Activated CD4-positive, alpha-beta T cell treated with anti-CD3 and anti-CD28 coated beads for 1 hour (primary cell): ENCODE data around the gene ADNP.

Source experiments
- DNase-seq: peaks from one replicate; pipeline ENCODE4 v3.0.0-alpha.2; 2020

The ADNP gene

GRCh38 chr20:50870561-50871161 is 60.6 kb downstream of the ADNP start:
- DNase-seq: no peak

DNA sequence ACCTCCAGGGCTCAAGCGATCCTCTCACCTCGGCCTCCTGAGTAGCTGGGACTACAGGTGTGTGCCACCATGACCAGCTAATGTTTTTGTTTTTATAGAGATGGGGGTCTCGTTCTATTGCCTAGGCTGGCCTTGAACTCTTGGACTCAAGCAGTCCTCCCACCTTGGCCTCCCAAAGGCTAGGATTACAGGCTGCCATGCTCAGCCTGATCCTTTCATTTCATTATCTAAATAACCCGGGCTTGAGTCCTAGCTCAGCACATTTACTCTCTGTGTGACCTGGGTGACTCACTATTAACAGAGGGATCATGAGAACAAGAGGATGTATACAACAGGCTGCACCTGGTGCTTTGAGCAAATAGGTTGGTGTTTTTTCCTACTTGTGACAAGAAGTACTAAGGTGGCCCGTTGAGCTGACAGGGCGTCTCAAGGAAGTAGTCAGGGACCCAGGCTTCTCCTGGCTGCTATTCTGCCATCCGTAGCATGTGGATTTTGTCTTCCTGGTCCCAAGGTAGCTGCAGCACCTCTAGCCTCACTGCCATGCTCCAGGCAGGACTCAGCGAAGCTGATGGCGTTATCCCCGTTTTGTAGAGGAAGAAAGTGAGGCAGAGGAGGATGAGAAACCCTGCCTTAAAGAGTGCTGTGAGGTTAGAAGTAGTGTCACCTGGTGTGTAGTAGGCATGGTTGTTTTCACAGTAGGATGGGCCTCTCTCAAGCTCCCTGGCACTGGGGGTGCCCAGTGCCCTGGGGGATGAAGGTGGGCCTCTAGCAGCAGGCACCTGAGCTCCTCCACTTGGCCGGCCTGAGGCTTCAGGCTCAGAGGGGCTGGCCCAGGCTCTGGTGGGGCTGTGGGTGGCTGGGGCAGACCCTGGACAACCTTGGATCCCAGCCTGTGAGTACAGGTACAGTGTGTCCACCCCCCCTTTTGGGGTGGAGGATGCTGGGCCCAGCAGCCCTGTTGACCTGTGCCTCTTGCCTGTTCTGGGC is 62.4 kb downstream of the ADNP start:
- no peak for DNase-seq

- DNase-seq: no peak
Observed at GRCh38 chr20:50867805-50868204, 63.4 kb downstream of the ADNP start.

DNA sequence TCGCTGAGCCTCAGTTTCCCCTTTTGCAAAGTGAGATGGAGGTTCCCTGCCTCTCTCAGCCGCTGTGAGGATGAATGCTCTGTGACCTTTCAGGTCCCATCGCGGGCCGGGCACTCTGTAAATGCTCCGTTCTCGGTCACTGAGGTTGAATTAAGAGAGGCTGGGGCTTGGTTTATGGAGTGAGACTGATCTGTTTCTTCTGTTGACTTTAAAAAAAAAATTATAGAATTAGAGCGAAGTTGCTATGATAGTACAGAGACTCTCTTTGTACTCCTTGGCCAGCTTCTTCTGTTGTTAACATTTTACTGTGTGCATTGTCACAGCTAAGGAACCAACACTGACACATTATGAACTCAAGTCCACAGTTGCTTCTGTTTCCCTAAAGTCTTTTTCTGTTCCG is 64.4 kb downstream of the ADNP start:
- DNase-seq: no peak

- DNase-seq: no peak
Observed at GRCh38 chr20:50866036-50866685, 65.1 kb downstream of the ADNP start.

DNA sequence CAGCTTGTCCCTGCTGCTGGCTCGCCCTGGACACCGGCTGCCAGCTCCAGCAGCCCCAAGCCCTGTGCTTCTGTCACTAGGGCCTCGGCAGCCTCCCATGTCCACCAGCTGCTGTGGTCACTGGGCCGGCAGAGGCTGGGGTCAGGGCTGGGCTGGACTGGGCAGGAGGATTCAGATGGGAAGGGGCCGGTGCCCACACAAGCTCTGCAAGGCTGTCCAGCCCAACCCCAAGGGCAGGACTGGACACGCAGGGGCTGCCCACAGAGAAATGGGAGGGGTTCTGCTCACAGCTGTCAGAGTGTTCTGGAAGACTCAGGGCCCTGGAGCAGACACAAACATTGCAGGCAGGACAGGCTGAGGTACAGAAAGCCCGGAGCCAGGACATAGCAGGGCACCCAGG is 65.6 kb downstream of the ADNP start:
- DNase-seq: no peak

DNA sequence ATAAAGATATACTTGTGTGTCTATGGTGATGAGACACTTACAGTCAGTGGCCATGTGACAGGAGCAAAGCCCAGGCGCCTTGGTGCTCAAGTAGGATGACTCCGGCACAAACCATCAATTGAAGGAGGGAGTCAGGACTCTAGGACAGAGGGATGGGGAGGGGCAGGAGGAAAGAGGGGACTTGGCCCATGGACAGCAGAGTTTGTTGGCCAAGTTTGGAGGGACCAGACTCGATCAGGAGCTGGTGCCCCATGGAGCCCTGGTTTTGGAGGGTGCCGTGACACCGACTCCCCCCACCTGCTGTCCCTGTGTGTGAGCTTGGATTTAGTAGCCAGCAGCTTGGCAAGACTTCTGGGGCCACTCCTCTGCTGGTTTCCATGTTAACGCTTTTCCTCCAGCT is 66.1 kb downstream of the ADNP start:
- no peak for DNase-seq

GRCh38 chr20:50862546-50862945 is 68.7 kb downstream of the ADNP start:
- no peak for DNase-seq

- DNase-seq: no peak
Observed at GRCh38 chr20:50861012-50861411, 70.2 kb downstream of the ADNP start.

GRCh38 chr20:50859161-50859560 is 72.1 kb downstream of the ADNP start:
- no peak for DNase-seq

DNA sequence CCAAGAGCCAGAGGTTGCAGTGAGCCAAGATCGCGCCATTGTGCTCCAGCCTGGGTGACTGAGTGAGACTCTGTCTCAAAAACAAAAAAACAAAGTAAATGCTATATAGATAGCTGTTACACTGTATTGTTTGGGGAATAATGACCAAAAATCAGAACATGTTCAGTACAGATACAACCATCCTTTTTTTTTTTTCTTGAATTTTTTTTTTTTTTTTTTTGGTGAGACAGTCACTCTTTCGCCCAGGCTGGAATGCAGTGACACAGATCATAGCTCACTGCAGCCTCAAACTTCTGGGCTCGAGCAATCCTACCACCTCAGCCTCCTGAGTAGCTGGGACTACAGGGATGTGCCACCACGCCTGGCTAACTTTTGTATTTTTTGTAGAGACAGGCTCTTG is 72.7 kb downstream of the ADNP start:
- no peak for DNase-seq

GRCh38 chr20:50857348-50857747 is 73.9 kb downstream of the ADNP start:
- no peak for DNase-seq

- DNase-seq: no peak
Observed at GRCh38 chr20:50856475-50857041, 74.7 kb downstream of the ADNP start.

DNA sequence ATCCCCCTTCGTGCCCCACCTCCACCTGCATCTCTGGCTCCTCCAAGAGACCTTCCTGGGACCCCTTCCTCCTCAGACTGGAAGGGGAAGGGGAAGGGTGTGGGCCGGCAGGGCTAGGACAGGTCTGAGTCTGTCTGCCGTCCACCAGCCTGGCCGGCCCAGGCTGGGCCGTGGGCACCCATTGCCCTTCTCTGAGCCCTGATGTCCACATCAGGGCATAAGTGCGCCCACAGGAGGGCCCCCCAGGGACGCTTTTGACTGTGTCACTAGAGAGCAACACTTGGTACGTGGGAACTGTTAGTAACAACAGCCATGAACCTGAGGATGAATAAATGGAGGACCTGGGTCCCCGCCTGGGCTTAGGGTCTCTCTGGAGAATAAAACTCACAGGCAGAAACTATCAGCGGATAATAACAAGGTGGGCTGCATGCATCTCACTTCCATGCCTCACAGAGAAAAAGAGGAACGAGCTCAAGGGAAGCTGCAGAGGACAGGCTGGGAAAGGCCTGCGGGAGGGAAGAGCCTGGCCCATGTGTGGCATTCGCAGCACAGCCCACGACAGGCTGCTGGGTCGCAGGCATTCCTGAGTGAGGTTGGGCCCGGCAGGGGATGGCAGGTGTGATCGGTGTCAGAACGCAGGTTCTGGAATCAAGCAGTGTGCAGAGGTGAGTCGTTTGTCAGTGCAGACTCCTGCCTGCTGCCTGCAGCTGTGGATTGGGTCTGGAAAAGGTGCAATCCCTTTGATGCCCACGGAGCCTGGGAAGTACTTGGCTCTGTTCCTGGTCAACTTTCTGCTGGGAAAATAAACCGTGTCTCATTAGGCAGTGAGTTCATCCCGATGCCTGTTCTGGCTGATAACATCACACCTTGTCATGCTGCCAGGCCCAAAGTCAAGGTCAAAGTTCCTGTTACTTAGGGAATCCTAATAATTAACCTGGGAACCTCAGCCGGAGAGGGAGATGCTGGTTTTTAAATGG is 75.5 kb downstream of the ADNP start:
- DNase-seq: no peak

- no peak for DNase-seq
Observed at GRCh38 chr20:50854506-50855249, 76.6 kb downstream of the ADNP start.

- no peak for DNase-seq
Observed at GRCh38 chr20:50852085-50852484, 79.2 kb downstream of the ADNP start.

DNA sequence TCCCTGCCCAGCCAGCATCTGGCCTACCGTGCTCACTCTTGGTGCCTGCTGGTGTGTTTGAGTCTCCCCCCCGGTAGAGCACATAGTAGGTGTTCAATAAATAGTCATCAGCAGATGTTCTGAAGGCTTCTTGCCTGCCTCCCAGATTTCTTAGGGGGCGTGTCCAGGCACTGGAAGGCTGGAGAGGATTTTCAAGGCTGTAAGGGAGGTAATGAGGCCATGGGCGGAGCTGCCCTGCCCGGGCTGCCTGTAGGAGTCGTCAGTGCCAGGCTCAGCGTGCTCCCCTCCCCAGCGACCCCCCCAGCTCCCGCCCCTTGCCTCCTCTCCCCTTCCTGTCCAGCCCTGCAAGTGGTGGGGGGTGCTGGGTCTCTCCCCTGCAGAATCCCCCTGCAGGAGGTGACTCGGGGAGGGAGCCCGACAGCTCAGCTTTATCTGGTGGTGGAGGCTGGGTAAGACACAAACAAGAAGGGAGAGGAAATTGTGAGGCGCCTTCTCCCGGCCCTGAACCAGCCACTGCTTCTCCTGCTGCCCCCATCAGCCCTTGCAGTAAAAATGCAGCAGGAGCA is 80.4 kb downstream of the ADNP start:
- no peak for DNase-seq

GRCh38 chr20:50848846-50849673 is 82.2 kb downstream of the ADNP start:
- no peak for DNase-seq

DNA sequence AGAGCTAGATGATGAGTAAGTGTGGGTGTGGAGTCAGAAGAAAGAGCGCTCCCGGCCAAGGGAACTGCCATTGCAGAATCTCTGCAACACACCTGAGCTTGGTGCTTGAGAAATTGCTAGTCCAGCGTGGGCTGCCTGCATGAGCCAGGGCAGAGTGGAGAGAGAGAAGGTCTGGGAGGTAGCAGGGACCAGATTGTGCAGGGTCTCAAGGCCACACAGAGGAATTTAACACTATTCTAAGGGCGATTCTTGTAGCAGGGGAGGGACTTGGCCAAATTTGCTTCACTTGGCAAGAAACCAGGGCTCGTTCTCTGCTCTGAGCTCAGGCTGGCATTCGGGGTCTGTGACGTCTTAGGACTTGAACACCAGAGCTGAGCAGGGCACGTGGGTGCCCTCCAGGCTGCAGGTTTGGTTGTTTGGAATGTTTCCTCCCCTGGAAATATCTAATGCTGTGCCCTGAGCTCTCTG is 82.9 kb downstream of the ADNP start:
- no peak for DNase-seq
